BE2C (cell line): ENCODE results near the gene CES3. TPM values are rescaled to one million over a fixed set of nuclear protein-coding genes. Genes with fewer than 3 reads are reported as not detected.

Experiments
- DNase-seq: peaks from one replicate; pipeline ENCODE4 v3.0.0-alpha.2; 2020
- H3K27me3 ChIP-seq: fragments of 250-450 bp; sonication (Bioruptor Pico); 2 replicates; pipeline ENCODE4 v1.5.1; 2020; ENCODE audit warnings: mild to moderate bottlenecking
- H3K36me3 ChIP-seq: fragments of 250-450 bp; sonication (Bioruptor Pico); 2 replicates; pipeline ENCODE4 v1.5.1; 2020; ENCODE audit warnings: mild to moderate bottlenecking
- H3K4me1 ChIP-seq: fragments of 250-450 bp; sonication (Bioruptor Pico); 2 replicates; pipeline ENCODE4 v1.5.1; 2020
- H3K4me3 ChIP-seq: 2 replicates; pipeline ENCODE4 v1.5.1; 2011; ENCODE audit warnings: low read depth, low read length
- H3K9me3 ChIP-seq: fragments of 250-450 bp; sonication (Bioruptor Pico); 2 replicates; pipeline ENCODE4 v1.5.1; 2020
- CTCF ChIP-seq: IDR thresholded peaks from 2 replicates; pipeline ENCODE4 v1.5.1; 2012; ENCODE audit warnings: mild to moderate bottlenecking, low read depth, low read length
- polyA plus RNA-seq: library from polyadenylated mRNA; unstranded; fragments of >200 nt; gene quantifications from one replicate; pipeline ENCODE4 v1.2.1, GENCODE V29; 2012; ENCODE audit warnings: low read depth, missing spikeins; ENCODE audit not compliant: insufficient read length, insufficient read depth

CES3 gene
- 9.2 TPM for polyA plus RNA-seq

- H3K27me3 ChIP-seq, result no peaks in the 10 kb centered on the region
- peak within 1 kb of the TSS; percentile 36 for H3K4me3 ChIP-seq
- TF ChIP-seq CTCF, result peak; percentile 95
- DNase-seq, result peak; percentile 85
- no peaks in the 10 kb centered on the region for H3K36me3 ChIP-seq
- no peaks in the 10 kb centered on the region for H3K9me3 ChIP-seq
- no peaks in the 10 kb centered on the region for H3K4me1 ChIP-seq
These were observed at the start of gene CES3 for GRCh38 chr16:66961065-66961744. Gene CES3, plus strand, starts transcription at chr16:66961266. Its CDS starts 42 bp downstream, at chr16:66961308.

- H3K4me1 ChIP-seq, result no peaks in the 10 kb centered on the region
- DNase-seq, result no peak
- H3K27me3 ChIP-seq, result no peaks in the 10 kb centered on the region
- H3K36me3 ChIP-seq, result no peaks in the 10 kb centered on the region
- no peak for TF ChIP-seq CTCF
- no peak overlapping the region for H3K4me3 ChIP-seq
- H3K9me3 ChIP-seq, result no peaks in the 10 kb centered on the region
These were observed 49.3 kb upstream of the CES3 start for GRCh38 chr16:66911801-66912200.

GRCh38 chr16:66913081-66913480 lies 48.0 kb upstream of the CES3 start:
- Histone ChIP-seq H3K4me1 (no peaks in the 10 kb centered on the region), H3K27me3 (no peaks in the 10 kb centered on the region), H3K36me3 (no peaks in the 10 kb centered on the region), H3K9me3 (no peaks in the 10 kb centered on the region), H3K4me3 (no peak overlapping the region)
- DNase-seq, result no peak
- no peak for TF ChIP-seq CTCF

- Histone ChIP-seq H3K9me3 (no peaks in the 10 kb centered on the region), H3K4me3 (no peak overlapping the region), H3K4me1 (0 out of 2 replicates have a peak, but pooled peaks cover under 1% of the 10 kb centered on the region), H3K36me3 (no peaks in the 10 kb centered on the region), H3K27me3 (no peaks in the 10 kb centered on the region)
- no peak for DNase-seq
- no peak for TF ChIP-seq CTCF
These were observed 47.4 kb upstream of the CES3 start for GRCh38 chr16:66913711-66914110.

GRCh38 chr16:66914541-66914940 lies 46.5 kb upstream of the CES3 start:
- DNase-seq, result no peak

More at GRCh38 chr16:66914541-66914940, 46.5 kb upstream of the CES3 start:
- Histone ChIP-seq H3K36me3 (no peaks in the 10 kb centered on the region), H3K27me3 (no peaks in the 10 kb centered on the region), H3K4me1 (peaks cover 9% of the 10 kb centered on the region), H3K9me3 (no peaks in the 10 kb centered on the region), H3K4me3 (no peak overlapping the region)
- no peak for TF ChIP-seq CTCF
